COLO829 (cell line): Measurements from ENCODE around the gene KCNK2.
A peak's percentile ranks its signal among the peaks of the same experiment; 100 is the strongest.

Source experiments
- DNase-seq: peaks from one replicate; pipeline ENCODE4 v3.0.0; 2012; ENCODE audit warnings: low spot score

Gene KCNK2

DNA sequence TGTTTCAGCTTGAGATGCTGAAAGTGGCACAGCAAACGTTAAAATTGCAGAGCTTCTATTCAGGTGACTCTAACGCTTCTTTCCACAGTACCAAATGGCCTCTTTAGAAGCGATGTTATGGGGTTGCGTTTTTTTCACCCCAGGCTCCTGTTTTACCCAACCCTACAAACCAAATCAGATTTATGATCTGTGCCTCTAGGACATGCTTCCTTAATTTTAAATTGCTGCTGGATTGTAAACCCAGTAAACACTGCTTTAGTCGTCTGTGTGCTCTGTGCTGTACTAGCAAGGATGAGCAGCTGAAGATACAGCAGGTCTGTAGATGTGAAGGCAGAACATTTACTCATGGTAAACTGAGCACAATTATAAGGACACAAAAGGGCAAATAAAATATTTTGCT lies 13.0 kb downstream of the KCNK2 start:
- no peak for DNase-seq

DNA sequence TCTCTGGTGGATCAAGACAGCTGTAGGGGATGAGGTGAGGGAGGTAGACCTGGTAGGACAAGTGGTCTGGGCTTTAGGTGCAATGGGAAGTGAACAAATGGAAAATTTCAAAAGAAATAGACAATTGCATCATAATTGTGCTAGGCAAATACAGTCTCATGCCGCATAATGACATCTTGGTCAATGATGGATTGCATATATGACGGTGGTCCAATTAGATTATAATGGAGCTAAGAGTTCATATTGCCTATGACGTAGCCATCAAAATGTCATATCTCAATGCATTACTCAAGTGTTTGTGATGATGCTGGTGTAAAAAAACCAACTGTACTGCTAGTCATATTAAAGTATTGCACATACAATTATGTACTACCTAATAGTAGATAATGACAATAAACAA lies 19.0 kb downstream of the KCNK2 start:
- DNase-seq = no peak

GRCh38 chr1:215104283-215104682 lies 21.7 kb downstream of the KCNK2 start:
- no peak for DNase-seq

- DNase-seq = no peak
Measured at GRCh38 chr1:215106067-215106466, 23.5 kb downstream of the KCNK2 start.

DNA sequence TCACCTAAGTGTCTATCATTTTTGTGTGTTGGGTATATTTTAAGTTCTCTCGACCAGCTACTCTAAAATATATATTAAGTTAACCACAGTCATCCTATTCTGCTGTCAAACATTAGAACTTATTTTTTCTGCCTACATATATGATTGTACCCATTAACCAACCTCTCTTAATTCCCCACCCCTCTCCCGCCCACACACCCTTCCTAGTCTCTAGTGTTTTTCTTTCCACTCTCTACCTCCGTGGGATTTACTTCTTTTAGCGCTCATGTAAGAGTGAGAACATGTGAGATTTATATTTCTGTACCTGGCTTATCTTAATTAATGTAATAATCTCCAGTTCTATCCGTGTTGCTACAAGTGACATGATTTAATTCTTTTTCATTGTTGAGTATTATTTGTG lies 26.6 kb downstream of the KCNK2 start:
- no peak for DNase-seq

DNA sequence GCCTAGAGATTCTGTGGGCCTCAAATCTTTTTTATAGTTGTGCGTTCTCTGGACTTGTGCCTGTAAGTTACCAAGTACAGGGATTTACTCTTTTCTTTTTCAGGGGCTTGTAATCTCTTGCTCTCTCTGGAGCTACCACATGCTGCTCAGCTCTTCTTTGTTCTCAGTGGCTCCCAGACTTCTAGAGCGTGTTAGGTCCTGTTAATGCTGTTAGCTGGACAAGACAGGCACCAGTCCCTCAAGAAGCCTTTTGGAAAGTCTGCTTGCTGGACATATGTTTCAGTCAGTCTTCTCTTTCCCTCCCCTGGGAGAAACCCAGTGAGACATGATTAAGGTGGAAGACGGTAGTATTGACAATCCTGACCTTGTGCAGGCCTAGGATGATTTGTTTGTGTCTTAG lies 29.4 kb downstream of the KCNK2 start:
- no peak for DNase-seq

- DNase-seq = no peak
Measured at GRCh38 chr1:215113776-215114153, 31.2 kb downstream of the KCNK2 start.

- DNase-seq = no peak
Measured at GRCh38 chr1:215114154-215114933, 31.8 kb downstream of the KCNK2 start.

GRCh38 chr1:215115760-215116159 lies 33.2 kb downstream of the KCNK2 start:
- DNase-seq = no peak

- no peak for DNase-seq
Measured at GRCh38 chr1:215118081-215118480, 35.5 kb downstream of the KCNK2 start.

DNA sequence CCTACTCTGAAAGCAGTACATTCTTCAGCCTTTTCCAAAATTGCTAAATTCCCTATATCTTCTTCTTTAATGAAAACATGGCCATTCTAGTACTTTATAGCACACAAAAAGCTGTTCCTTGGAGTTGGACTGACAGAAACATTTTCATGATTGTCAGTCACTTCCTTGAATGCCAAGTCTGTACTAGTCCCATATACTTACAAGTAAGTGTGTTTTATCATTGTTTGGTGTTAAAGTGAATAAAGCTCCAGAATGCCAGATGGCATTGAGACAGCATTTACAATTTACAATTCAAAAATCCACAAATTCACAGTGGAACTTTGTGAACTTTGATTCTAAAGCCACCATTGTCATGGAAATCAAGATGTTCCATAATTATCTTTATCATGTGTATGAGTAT lies 36.5 kb downstream of the KCNK2 start:
- DNase-seq = no peak

- DNase-seq = no peak
Measured at GRCh38 chr1:215119719-215120365, 37.3 kb downstream of the KCNK2 start.

DNA sequence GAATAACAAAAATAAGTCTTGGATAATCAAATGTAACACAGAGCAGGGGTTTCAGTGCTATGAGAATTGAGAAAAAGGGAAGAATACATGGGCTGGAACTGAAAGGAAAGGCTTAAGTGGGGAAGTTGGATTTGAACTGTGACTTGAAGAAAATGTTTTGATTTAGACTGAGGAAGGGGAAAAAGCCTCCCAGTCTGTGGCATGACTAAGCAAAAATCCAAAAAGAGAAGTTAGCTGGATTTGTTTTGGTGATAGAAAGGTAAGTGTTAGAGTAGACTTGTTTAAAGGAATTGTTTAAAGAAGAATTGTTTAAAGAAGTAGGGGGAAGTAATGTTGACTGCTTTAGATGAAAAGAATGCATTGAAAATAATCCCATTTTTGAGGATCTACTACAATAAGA lies 46.0 kb downstream of the KCNK2 start:
- no peak for DNase-seq

DNA sequence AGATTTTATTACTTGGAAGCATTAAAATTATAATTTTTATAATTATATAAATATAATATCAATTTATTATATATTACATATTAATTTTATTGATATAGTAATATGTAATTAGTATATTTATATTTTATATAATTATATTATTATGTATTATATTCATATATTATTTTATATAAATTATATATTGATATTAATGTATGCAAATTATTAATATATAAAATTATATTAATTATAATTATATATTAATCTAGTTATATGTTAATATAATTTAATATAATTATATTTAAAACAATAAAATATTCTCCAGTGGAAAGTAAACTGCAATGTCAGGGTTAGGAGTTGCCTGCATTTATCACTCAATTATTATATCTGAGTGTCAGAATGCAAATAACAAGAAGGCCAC lies 48.8 kb downstream of the KCNK2 start:
- DNase-seq = no peak

GRCh38 chr1:215132156-215132555 lies 49.6 kb downstream of the KCNK2 start:
- DNase-seq = no peak

GRCh38 chr1:215133532-215133931 lies 51.0 kb downstream of the KCNK2 start:
- no peak for DNase-seq

DNA sequence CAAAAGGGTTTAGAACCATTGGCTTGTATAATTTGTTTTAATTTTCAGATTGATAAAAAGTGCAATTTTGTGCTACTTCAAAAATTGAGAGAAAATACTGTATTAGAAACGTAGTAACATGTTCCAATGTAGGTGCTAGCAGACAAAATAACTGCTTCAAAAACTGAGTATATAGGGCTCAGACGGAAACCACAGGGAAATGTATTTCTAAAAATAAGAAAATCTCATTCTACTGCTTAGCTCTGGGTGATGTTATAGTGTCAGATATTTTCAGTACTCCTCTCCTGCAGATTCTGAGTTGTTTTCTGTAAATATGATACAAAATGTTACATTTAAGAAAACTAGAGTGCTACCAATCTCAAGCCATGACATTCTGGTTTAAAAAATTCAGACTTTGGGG lies 55.4 kb downstream of the KCNK2 start:
- DNase-seq = no peak

DNA sequence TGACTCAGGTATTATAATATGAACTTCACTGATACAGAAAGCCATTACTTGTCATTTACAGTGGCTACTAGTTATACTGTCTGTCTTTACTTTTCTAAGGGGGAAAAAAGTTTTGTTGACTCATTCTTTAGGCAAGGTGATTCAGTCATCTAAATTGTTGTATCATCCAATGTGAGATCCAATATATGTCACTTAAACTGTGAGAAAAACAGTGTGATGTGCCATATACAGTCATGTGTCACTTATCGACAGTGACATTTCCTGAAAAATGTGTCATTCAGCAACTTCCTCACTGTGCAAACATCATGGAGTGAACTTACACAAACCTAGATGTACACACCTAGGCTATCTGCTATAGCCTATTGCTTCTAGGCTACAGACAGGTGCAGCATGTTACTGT lies 57.6 kb downstream of the KCNK2 start:
- DNase-seq = no peak

- DNase-seq = no peak
Measured at GRCh38 chr1:215141460-215141859, 58.9 kb downstream of the KCNK2 start.

- DNase-seq = no peak
Measured at GRCh38 chr1:215143497-215143896, 61.0 kb downstream of the KCNK2 start.

DNA sequence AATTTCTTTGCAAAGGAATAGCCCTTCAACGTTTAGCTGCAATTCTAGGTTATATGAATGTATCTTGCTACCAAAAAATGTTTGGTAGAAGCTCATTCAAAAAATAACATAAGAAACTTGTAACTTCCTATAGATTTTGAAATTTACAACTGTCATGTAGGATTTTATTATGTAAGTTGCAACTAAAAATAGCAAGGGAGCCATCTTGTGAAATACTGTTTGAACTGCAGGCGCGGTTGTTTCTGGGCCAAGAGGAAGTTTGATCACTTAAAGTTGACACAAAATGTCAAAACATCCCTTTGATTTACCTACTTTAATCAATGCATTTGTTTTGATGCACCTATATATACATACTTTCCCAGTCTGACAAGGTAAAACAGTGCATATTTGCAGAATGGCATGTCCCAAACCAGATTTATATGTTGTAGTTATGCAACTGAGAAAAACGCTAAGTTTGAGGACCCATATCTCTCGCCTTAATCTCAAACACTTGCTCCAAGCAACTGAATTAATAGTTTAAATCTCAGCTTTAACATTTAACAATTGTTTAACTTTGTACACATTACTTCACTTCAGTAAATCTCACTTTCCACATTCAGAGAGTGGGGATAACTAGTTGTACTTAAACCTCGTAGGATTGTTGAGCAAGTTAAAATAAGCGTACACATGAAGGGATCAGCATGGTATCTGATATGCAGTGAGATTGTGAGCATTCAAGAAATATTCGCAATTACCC lies 63.9 kb downstream of the KCNK2 start:
- DNase-seq = peak; percentile 22

DNA sequence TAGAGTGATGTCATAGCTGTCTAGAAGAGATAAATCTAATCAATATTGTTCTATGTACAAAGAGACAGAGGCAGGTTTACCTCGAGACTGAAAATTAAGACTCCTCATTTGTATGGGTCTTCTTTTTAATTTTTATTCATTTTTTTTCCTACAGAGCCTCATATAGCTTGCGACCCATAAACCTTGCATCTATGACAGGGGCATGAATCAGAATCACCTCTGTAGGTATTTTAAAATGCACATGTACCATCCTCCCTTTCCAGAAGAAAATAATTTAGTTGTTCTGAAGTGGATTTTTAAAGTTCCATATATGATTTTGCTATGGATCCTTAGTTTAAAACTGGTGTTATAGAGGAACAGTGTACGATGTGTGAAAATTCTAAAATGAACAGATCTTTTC lies 64.5 kb downstream of the KCNK2 start:
- no peak for DNase-seq

GRCh38 chr1:215151841-215152549 lies 69.5 kb downstream of the KCNK2 start:
- DNase-seq = no peak
